ENCODE results near the gene KPNA3.

DNA sequence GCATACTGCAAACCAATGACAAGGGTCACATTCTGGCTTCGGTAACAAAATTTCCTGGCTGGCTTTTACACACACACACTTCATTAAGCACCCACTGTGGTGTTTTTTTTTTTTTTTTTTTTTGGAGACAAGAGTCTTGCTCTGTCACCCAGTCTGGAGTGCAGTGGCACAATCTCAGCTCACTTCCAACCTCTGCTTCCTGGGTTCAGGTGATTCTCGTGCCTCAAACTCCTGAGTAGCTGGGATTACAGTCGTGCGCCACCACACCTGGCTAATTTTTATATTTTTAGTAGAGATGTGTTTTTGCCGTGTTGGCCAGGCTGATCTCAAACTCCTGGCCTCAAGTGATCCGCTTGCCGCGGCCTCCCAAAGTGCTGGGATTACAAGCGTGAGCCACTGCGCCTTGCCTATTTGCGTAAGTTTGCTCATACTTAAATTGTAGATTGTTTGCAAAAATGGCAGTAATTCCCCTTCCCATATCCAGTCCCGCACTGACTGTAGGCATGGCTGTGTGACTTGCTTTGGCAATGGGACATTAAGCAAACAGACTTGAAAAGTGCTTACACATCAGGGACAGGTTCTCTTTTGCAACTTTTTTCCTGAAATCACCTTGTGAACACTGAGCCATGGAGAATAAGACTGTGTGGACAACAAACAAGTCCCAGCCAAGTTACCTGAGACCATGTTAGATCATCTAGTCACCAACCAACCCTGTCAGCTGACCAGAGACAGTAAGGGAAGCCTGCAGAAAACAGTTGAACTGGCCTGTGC is 59.1 kb downstream of the KPNA3 start:
- TF ChIP-seq, protein P1, sequence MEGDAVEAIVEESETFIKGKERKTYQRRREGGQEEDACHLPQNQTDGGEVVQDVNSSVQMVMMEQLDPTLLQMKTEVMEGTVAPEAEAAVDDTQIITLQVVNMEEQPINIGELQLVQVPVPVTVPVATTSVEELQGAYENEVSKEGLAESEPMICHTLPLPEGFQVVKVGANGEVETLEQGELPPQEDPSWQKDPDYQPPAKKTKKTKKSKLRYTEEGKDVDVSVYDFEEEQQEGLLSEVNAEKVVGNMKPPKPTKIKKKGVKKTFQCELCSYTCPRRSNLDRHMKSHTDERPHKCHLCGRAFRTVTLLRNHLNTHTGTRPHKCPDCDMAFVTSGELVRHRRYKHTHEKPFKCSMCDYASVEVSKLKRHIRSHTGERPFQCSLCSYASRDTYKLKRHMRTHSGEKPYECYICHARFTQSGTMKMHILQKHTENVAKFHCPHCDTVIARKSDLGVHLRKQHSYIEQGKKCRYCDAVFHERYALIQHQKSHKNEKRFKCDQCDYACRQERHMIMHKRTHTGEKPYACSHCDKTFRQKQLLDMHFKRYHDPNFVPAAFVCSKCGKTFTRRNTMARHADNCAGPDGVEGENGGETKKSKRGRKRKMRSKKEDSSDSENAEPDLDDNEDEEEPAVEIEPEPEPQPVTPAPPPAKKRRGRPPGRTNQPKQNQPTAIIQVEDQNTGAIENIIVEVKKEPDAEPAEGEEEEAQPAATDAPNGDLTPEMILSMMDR (IDR thresholded peaks at IDR 0.05), result no peak
- TF ChIP-seq TCF7L2 (IDR thresholded peaks at IDR 0.05; ENCODE audit: low read depth, low read length), result no peak
- TF ChIP-seq POLR2AphosphoS5 (IDR thresholded peaks at IDR 0.05; ENCODE audit: low read depth, low read length), result no peak
- TF ChIP-seq SIN3A (IDR thresholded peaks at IDR 0.05; ENCODE audit: borderline replicate concordance, insufficient read depth, low read depth, low read length), result no peak
- TF ChIP-seq, protein P2, sequence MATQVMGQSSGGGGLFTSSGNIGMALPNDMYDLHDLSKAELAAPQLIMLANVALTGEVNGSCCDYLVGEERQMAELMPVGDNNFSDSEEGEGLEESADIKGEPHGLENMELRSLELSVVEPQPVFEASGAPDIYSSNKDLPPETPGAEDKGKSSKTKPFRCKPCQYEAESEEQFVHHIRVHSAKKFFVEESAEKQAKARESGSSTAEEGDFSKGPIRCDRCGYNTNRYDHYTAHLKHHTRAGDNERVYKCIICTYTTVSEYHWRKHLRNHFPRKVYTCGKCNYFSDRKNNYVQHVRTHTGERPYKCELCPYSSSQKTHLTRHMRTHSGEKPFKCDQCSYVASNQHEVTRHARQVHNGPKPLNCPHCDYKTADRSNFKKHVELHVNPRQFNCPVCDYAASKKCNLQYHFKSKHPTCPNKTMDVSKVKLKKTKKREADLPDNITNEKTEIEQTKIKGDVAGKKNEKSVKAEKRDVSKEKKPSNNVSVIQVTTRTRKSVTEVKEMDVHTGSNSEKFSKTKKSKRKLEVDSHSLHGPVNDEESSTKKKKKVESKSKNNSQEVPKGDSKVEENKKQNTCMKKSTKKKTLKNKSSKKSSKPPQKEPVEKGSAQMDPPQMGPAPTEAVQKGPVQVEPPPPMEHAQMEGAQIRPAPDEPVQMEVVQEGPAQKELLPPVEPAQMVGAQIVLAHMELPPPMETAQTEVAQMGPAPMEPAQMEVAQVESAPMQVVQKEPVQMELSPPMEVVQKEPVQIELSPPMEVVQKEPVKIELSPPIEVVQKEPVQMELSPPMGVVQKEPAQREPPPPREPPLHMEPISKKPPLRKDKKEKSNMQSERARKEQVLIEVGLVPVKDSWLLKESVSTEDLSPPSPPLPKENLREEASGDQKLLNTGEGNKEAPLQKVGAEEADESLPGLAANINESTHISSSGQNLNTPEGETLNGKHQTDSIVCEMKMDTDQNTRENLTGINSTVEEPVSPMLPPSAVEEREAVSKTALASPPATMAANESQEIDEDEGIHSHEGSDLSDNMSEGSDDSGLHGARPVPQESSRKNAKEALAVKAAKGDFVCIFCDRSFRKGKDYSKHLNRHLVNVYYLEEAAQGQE (IDR thresholded peaks at IDR 0.05; ENCODE audit: insufficient read depth in 1 of 2, low read depth in 2 of 2, low read length in 1 of 2), result no peak

All from Panc1 (cell line).